ENCODE results near the gene TMEM196. TPM values are rescaled to one million over a fixed set of nuclear protein-coding genes. Genes with fewer than 3 reads are reported as not detected.

The TMEM196 gene
- total and polyA plus RNA-seq, 2 of the 4 experiments (the other 2 are of a cell fraction) = not detected

GRCh38 chr7:19776981-19777380 lies 3.6 kb upstream of the TMEM196 start:
- WGBS, 2 experiments (ENCODE audit: extremely low coverage in 2 of 2, insufficient read length in 1 of 2) = no CpG with 5 or more reads among the region's 4 CpGs

More at GRCh38 chr7:19776981-19777380, 3.6 kb upstream of the TMEM196 start:
- DNase-seq (no peak), ATAC-seq (ENCODE audit: low read depth) (no peak)
- Histone ChIP-seq H3K36me3 (ENCODE audit: control insufficient read depth, insufficient read depth, low read length) (no peaks in the 10 kb centered on the region), H3K4ac (ENCODE audit: low read depth, low read length) (no peak overlapping the region), H3K9me3 (ENCODE audit: control insufficient read depth, insufficient read depth, low read length) (no peaks in the 10 kb centered on the region), H3K9ac (ENCODE audit: low read depth, low read length) (no peak overlapping the region), H4K20me1 (ENCODE audit: insufficient read depth, low read length) (no peaks in the 10 kb centered on the region), H3K27ac (ENCODE audit: insufficient read depth, low read length) (no peak overlapping the region), H2BK120ac (ENCODE audit: low read depth, low read length) (no peak overlapping the region), H4K91ac (ENCODE audit: insufficient read depth, low read depth, low read length) (no peak overlapping the region), H3K79me1 (ENCODE audit: low read depth in 1 of 2, low read length in 2 of 2) (no peaks in the 10 kb centered on the region), H2BK15ac (ENCODE audit: low read depth, low read length) (no peak overlapping the region), H3K4me3 (ENCODE audit: insufficient read depth, low read depth, low read length) (no peak overlapping the region), H3K56ac (ENCODE audit: extremely low read depth, insufficient read depth, low read length) (no peak overlapping the region), H3K23ac (ENCODE audit: low read depth, low read length) (no peak overlapping the region), H4K8ac (ENCODE audit: low read depth in 2 of 2, low read length in 2 of 2) (no peak overlapping the region), H2AK5ac (ENCODE audit: low read depth, low read length) (no peak overlapping the region), H3K14ac (replicated peaks; ENCODE audit: low read depth, low read length) (no peak overlapping the region), H3K4me1 (ENCODE audit: control insufficient read depth, insufficient read depth, low read length) (no peaks in the 10 kb centered on the region), H2BK5ac (ENCODE audit: low read depth, low read length, poor library complexity, severe bottlenecking) (no peak overlapping the region), H2AK9ac (replicated peaks; ENCODE audit: low read depth, low read length, poor library complexity) (no peak overlapping the region), H2AFZ (replicated peaks; ENCODE audit: low read length, poor library complexity) (no peak overlapping the region), H3K4me2 (ENCODE audit: low read depth, low read length) (no peak overlapping the region), H4K5ac (ENCODE audit: low read depth, low read length) (no peak overlapping the region), H3K27me3 (ENCODE audit: control insufficient read depth, insufficient read depth, low read length) (no peaks in the 10 kb centered on the region; the same call in 1 of the 2 replicates), H3K18ac (ENCODE audit: low read depth, low read length) (no peak overlapping the region), H3K9me1 (ENCODE audit: insufficient read depth, low read length) (no peaks in the 10 kb centered on the region), H2BK20ac (ENCODE audit: low read depth, low read length) (no peak overlapping the region)
- CTCF ChIA-PET = interaction anchor here (0.6 kb wide), 1 partner anchor 285 kb away, joined by 7 read pairs; no protein-coding TSS in a partner anchor
- in situ Hi-C loops (cut with MboI; ENCODE audit: low sequenced_read_pairs) = no loop called here
- intact Hi-C loops (cut with micrococcal nuclease) = no loop called here
- dilution Hi-C loops (cut with HindIII; ENCODE audit: low sequenced_read_pairs, unreplicated experiment) = no loop called here
- no peak for TF ChIP-seq MAFK (IDR thresholded peaks at IDR 0.05; ENCODE audit: low read depth, low read length)
- TF ChIP-seq SMC3 (IDR thresholded peaks at IDR 0.05; ENCODE audit: low read depth, low read length) = no peak
- no peak for TF ChIP-seq MXI1 (IDR thresholded peaks at IDR 0.05; ENCODE audit: borderline replicate concordance, low read depth, low read length)
- no peak for TF ChIP-seq CTCF (conservative IDR thresholded peaks at IDR 0.05; ENCODE audit: low read depth, low read length)
- TF ChIP-seq FOS (IDR thresholded peaks at IDR 0.05; ENCODE audit: low read depth, low read length) = no peak
- no peak for TF ChIP-seq NFE2L2 (IDR thresholded peaks at IDR 0.05; ENCODE audit: low read depth, low read length)
- no peak for TF ChIP-seq MAZ (IDR thresholded peaks at IDR 0.05; ENCODE audit: borderline replicate concordance, low read depth, low read length)
- no peak for TF ChIP-seq RAD21 (IDR thresholded peaks at IDR 0.05; ENCODE audit: low read length)
- no peak for TF ChIP-seq RCOR1 (IDR thresholded peaks at IDR 0.05; ENCODE audit: insufficient replicate concordance, low read length)
- TF ChIP-seq RFX5 (IDR thresholded peaks at IDR 0.05; ENCODE audit: low read depth, low read length) = no peak
- no peak for TF ChIP-seq CEBPB (IDR thresholded peaks at IDR 0.05; ENCODE audit: low read depth, low read length)
- TF ChIP-seq ELK1 (IDR thresholded peaks at IDR 0.05; ENCODE audit: borderline replicate concordance, low read depth, low read length) = no peak
- BruUV-seq (replicated peaks) = no TSS peak
- POLR2A ChIA-PET (ENCODE audit: unreplicated experiment) = no interaction called here
